Measurements from ENCODE around the gene CD101.

DNA sequence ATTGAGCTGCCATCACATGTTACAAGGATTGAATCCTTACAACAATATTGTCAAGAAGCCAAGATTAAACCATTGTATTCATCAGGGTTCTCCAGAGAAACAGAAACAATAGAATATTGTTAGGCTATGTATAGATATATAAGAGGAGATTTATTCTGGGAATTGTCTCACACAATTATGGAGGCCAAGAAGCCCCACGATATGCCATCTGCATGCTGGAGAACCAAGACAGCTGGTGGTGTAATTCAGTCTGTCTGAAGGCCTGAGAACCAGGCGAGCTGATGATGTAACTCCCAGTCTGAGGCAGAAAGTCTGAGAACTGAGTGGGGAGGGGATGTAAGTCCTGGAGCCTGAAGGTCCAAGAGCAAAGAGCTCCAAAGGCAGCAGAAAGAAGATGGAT lies 44.1 kb downstream of the CD101 start:
- no peak for TF ChIP-seq POLR2AphosphoS5 (IDR thresholded peaks at IDR 0.05; ENCODE audit: low read depth)
- TF ChIP-seq, protein P1, sequence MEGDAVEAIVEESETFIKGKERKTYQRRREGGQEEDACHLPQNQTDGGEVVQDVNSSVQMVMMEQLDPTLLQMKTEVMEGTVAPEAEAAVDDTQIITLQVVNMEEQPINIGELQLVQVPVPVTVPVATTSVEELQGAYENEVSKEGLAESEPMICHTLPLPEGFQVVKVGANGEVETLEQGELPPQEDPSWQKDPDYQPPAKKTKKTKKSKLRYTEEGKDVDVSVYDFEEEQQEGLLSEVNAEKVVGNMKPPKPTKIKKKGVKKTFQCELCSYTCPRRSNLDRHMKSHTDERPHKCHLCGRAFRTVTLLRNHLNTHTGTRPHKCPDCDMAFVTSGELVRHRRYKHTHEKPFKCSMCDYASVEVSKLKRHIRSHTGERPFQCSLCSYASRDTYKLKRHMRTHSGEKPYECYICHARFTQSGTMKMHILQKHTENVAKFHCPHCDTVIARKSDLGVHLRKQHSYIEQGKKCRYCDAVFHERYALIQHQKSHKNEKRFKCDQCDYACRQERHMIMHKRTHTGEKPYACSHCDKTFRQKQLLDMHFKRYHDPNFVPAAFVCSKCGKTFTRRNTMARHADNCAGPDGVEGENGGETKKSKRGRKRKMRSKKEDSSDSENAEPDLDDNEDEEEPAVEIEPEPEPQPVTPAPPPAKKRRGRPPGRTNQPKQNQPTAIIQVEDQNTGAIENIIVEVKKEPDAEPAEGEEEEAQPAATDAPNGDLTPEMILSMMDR (IDR thresholded peaks at IDR 0.05; ENCODE audit: insufficient read depth, low read length): no peak
